Mammary epithelial cell (primary cell): ENCODE data around the gene SLC17A3.

Experiments
- EZH2 ChIP-seq: IDR thresholded peaks from 2 replicates; pipeline ENCODE4 v1.6.1; 2012; ENCODE audit warnings: low read length, inconsistent platforms, borderline replicate concordance
- TF ChIP-seq, protein P1 (sequence below), 2 donors: IDR thresholded peaks in 1 of 2; conservative IDR thresholded peaks in 1 of 2; 2 replicates each; pipeline ENCODE4 v1.5.1; 2011 to 2012; ENCODE audit warnings: inconsistent platforms in 2 of 2, low read length in 2 of 2, mild to moderate bottlenecking in 2 of 2, control low read depth in 1 of 2, low read depth in 1 of 2; ENCODE audit not compliant: insufficient read depth in 1 of 2; ENCODE audit errors: extremely low read depth in 1 of 2

DNA sequence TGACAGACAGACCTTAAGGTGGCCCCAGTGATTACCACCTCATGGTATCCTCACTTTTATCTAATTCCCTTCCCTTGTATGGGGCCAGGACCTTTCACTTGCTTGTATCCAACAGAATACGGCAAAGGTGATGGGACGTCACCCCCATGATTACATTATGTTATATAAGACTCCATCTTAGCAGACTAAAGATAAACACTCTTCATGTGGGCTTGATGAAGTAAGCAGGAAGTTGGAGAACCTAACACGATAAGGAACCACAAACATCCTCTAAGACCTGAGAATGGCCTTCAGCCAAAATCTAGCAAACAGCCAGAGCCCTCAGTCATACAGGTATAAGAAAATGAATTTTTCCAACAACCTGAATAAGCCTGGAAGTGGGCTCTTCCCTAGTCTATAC, 8.0 kb downstream of the SLC17A3 start:
- TF ChIP-seq, protein P1, sequence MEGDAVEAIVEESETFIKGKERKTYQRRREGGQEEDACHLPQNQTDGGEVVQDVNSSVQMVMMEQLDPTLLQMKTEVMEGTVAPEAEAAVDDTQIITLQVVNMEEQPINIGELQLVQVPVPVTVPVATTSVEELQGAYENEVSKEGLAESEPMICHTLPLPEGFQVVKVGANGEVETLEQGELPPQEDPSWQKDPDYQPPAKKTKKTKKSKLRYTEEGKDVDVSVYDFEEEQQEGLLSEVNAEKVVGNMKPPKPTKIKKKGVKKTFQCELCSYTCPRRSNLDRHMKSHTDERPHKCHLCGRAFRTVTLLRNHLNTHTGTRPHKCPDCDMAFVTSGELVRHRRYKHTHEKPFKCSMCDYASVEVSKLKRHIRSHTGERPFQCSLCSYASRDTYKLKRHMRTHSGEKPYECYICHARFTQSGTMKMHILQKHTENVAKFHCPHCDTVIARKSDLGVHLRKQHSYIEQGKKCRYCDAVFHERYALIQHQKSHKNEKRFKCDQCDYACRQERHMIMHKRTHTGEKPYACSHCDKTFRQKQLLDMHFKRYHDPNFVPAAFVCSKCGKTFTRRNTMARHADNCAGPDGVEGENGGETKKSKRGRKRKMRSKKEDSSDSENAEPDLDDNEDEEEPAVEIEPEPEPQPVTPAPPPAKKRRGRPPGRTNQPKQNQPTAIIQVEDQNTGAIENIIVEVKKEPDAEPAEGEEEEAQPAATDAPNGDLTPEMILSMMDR (conservative IDR thresholded peaks at IDR 0.05 in 1 of 2, IDR thresholded peaks at IDR 0.05 in 1 of 2; ENCODE audit: extremely low read depth in 1 of 2, insufficient read depth in 1 of 2, low read depth in 1 of 2, low read length in 2 of 2): no peak
- TF ChIP-seq EZH2: no peak
